Gastrocnemius medialis (tissue), 4 donors: ENCODE measurements around the gene ZNF514. TPM values are rescaled to one million over a fixed set of nuclear protein-coding genes. Genes with fewer than 3 reads are reported as not detected.

ENCODE experiments used
- ATAC-seq, 2 donors: fragments of 150-250 bp; one replicate each; pipeline ENCODE4 v1.9.1; 2016
- DNase-seq, 2 donors: peaks; one replicate each; pipeline ENCODE4 v3.0.0-alpha.2; 2019
- H3K27ac ChIP-seq, 4 donors: fragments of 200-600 bp; sonication (generic); 1 replicate in 1 of 4; 2 replicates in 3 of 4; pipeline ENCODE4 v1.5.1; 2016 to 2018; ENCODE audit warnings: mild to moderate bottlenecking in 2 of 4, moderate library complexity in 1 of 4
- H3K27me3 ChIP-seq, 3 donors: fragments of 200-600 bp; sonication (generic) in 2 of 3; 1 replicate in 1 of 3; 2 replicates in 2 of 3; pipeline versions ENCODE4 v1.5.1 to v1.6.0; 2016 to 2019; ENCODE audit warnings: mild to moderate bottlenecking in 1 of 3, moderate library complexity in 1 of 3
- H3K36me3 ChIP-seq, 2 donors: fragments of 200-600 bp; sonication (generic) in 1 of 2; one replicate each; pipeline ENCODE4 v1.5.1; 2017 to 2018
- H3K4me1 ChIP-seq, 2 donors: fragments of 200-600 bp; sonication (generic) in 1 of 2; one replicate each; pipeline ENCODE4 v1.5.1; 2016 to 2017; ENCODE audit warnings: mild to moderate bottlenecking in 2 of 2
- H3K4me3 ChIP-seq, 4 donors: fragments of 200-600 bp; sonication (generic) in 3 of 4; 1 replicate in 1 of 4; 2 replicates in 3 of 4; pipeline ENCODE4 v1.5.1; 2016 to 2019; ENCODE audit warnings: mild to moderate bottlenecking in 2 of 4
- H3K9me3 ChIP-seq, 3 donors: fragments of 200-600 bp; sonication (generic) in 2 of 3; 1 replicate in 1 of 3; 2 replicates in 2 of 3; pipeline ENCODE4 v1.5.1; 2016 to 2019
- POLR2A ChIP-seq, 2 donors: fragments of 450-650 bp; IDR thresholded peaks; one replicate each; pipeline ENCODE4 v1.6.1; 2017; ENCODE audit warnings: antibody characterized with exemption in 2 of 2, mild to moderate bottlenecking in 2 of 2, moderate library complexity in 2 of 2
- in situ Hi-C, 4 donors: fragments of 200-750 bp; cut with MboI; loops; one replicate each; pipeline versions ENCODE4 v1.15.0 to v1.8.0; 2017; ENCODE audit warnings: low sequenced_read_pairs in 4 of 4
- intact Hi-C: fragments of 100-400 bp; cut with DNase I; formaldehyde crosslinking; loops from one replicate; pipeline ENCODE4 v1.15.1; 2023; ENCODE audit warnings: low total_unique reads
- total RNA-seq, 4 donors: library from RNA; depleted of rRNA; stranded (reverse); fragments of >200 nt; gene quantifications; one replicate each; pipeline versions ENCODE4 v1.1.0 to v1.2.3, GENCODE V29; 2016
- TF ChIP-seq, protein P1 (sequence below), 5 experiments: fragments of 450-650 bp in 3 of 5; fragments of 200-600 bp in 2 of 5; sonication (generic) in 2 of 5; IDR thresholded peaks in 4 of 5; conservative IDR thresholded peaks in 1 of 5; 1 replicate in 4 of 5; 2 replicates in 1 of 5; pipeline ENCODE4 v1.5.1; 2016 to 2019; ENCODE audit warnings: antibody characterized with exemption in 5 of 5, mild to moderate bottlenecking in 3 of 5, moderate library complexity in 3 of 5

Gene ZNF514
- 10 to 100 TPM in 1 of 4 donors, 1 to 10 TPM in 3; 3.8 to 11.5 (median 5.9) TPM for total RNA-seq

GRCh38 chr2:95159690-95160449 lies at the start of gene ZNF514:
ZNF514 (minus strand) TSS chr2:95159848; CDS start chr2:95153253, 6,595 bp downstream.
- DNase-seq (peak; percentile 62 to 75), ATAC-seq (peak; percentile 84)
- H3K27me3 ChIP-seq: no peaks in the 10 kb centered on the region
- peak in 1 of 2 donors; percentile 36 for TF ChIP-seq POLR2A (IDR thresholded peaks at IDR 0.05)
- TF ChIP-seq, protein P1, sequence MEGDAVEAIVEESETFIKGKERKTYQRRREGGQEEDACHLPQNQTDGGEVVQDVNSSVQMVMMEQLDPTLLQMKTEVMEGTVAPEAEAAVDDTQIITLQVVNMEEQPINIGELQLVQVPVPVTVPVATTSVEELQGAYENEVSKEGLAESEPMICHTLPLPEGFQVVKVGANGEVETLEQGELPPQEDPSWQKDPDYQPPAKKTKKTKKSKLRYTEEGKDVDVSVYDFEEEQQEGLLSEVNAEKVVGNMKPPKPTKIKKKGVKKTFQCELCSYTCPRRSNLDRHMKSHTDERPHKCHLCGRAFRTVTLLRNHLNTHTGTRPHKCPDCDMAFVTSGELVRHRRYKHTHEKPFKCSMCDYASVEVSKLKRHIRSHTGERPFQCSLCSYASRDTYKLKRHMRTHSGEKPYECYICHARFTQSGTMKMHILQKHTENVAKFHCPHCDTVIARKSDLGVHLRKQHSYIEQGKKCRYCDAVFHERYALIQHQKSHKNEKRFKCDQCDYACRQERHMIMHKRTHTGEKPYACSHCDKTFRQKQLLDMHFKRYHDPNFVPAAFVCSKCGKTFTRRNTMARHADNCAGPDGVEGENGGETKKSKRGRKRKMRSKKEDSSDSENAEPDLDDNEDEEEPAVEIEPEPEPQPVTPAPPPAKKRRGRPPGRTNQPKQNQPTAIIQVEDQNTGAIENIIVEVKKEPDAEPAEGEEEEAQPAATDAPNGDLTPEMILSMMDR (IDR thresholded peaks at IDR 0.05 in 4 of 5, conservative IDR thresholded peaks at IDR 0.05 in 1 of 5): no peak
- peaks cover 0 to 32% of the 10 kb centered on the region in 2 donors for H3K36me3 ChIP-seq
- H3K27ac ChIP-seq: peak within 1 kb of the TSS; percentile 88 to 94 (median 90)
- H3K4me1 ChIP-seq: peaks cover 26 to 28% of the 10 kb centered on the region in 2 donors
- in situ Hi-C loops: no loop called here
- intact Hi-C loops: loop anchor here (2.0 to 10.0 kb wide), 2 partner anchors 37 to 1475 kb away; partner anchors contain the start of gene KANSL3
- H3K4me3 ChIP-seq: peak within 1 kb of the TSS; percentile 74 to 90 (median 86)
- H3K9me3 ChIP-seq: no peaks in the 10 kb centered on the region

DNA sequence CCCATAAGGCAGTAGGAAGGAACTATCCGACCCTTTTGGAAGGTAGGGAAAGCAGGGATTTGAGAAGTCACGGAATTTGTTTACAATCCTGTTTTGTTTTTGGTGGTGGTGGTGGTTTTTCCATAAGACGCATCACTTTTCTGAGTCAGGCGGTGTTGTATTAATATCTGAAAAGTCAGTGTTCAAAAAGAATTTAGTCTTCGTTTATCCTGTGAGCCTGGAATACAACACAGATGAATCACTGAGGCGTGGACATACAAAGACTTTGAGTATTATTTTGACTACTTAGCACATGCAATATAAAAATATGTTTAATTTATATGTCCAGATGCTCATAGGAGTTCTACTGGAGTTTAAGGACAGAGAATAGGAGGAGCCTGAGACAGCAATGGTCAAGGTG lies 48.5 kb upstream of the ZNF514 start:
- in situ Hi-C loops (loop anchor here in 1 of 4 donors (5.0 to 10.0 kb wide), 2 partner anchors 41 to 83 kb away; partner anchors contain the start of genes MRPS5 and ZNF2), intact Hi-C loops (no loop called here)
- ATAC-seq (no peak), DNase-seq (no peak)
- Histone ChIP-seq H3K27me3 (no peaks in the 10 kb centered on the region), H3K4me3 (peak overlapping the region; percentile 62 to 79 (median 70)), H3K9me3 (peaks cover 3 to 15% (median 4%) of the 10 kb centered on the region in 3 donors), H3K27ac (peak overlapping the region in 1 of 4 donors; percentile 85), H3K4me1 (peaks cover 14 to 16% of the 10 kb centered on the region in 2 donors), H3K36me3 (peaks cover 2 to 38% of the 10 kb centered on the region in 2 donors)
- TF ChIP-seq, protein P1 (IDR thresholded peaks at IDR 0.05 in 4 of 5, conservative IDR thresholded peaks at IDR 0.05 in 1 of 5): no peak
- no peak for TF ChIP-seq POLR2A (IDR thresholded peaks at IDR 0.05)

GRCh38 chr2:95207111-95207961 lies 47.7 kb upstream of the ZNF514 start, which contains the start of gene ZNF892:
ZNF892 (plus strand) TSS chr2:95207521; CDS start chr2:95207816, 295 bp downstream.
- no peaks in the 10 kb centered on the region for H3K27me3 ChIP-seq
- peaks cover 14 to 16% of the 10 kb centered on the region in 2 donors for H3K4me1 ChIP-seq
- peaks cover 0 to 13% (median 3%) of the 10 kb centered on the region in 3 donors for H3K9me3 ChIP-seq
- peak; percentile 96 to 97 for ATAC-seq
- DNase-seq: peak; percentile 88 to 90
- peak within 1 kb of the TSS; percentile 62 to 79 (median 70) for H3K4me3 ChIP-seq
- in situ Hi-C loops: loop anchor here in 1 of 4 donors (5.0 to 10.0 kb wide), 2 partner anchors 40 to 83 kb away; partner anchors contain the start of genes MRPS5 and ZNF2
- TF ChIP-seq POLR2A (IDR thresholded peaks at IDR 0.05): peak; percentile 35 to 45
- TF ChIP-seq, protein P1 (IDR thresholded peaks at IDR 0.05 in 4 of 5, conservative IDR thresholded peaks at IDR 0.05 in 1 of 5): peak; percentile 10 to 56 (median 38)
- H3K27ac ChIP-seq: peak within 1 kb of the TSS; percentile 81 to 88 (median 84)
- H3K36me3 ChIP-seq: peaks cover 2 to 30% of the 10 kb centered on the region in 2 donors
- intact Hi-C loops: loop anchor here (1.0 to 2.0 kb wide), 4 partner anchors 15 to 130 kb away; partner anchors contain the start of genes MRPS5 and ZNF2

- no peak for DNase-seq
- H3K27ac ChIP-seq: peak overlapping the region in 2 of 4 donors; percentile 81 to 84
- peaks cover 14 to 16% of the 10 kb centered on the region in 2 donors for H3K4me1 ChIP-seq
- no peaks in the 10 kb centered on the region for H3K27me3 ChIP-seq
- intact Hi-C loops: loop anchor here (2.0 kb wide), 1 partner anchor 13 kb away; no protein-coding TSS in a partner anchor
- in situ Hi-C loops: loop anchor here in 1 of 4 donors (5.0 to 10.0 kb wide), 2 partner anchors 39 to 81 kb away; partner anchors contain the start of genes MRPS5 and ZNF2
- peak overlapping the region; percentile 62 to 79 (median 70) for H3K4me3 ChIP-seq
- H3K9me3 ChIP-seq: peaks cover 0 to 2% (median 0%) of the 10 kb centered on the region in 3 donors
- ATAC-seq: no peak
- H3K36me3 ChIP-seq: peaks cover 0 to 19% of the 10 kb centered on the region in 2 donors
- TF ChIP-seq POLR2A (IDR thresholded peaks at IDR 0.05): no peak
- TF ChIP-seq, protein P1 (IDR thresholded peaks at IDR 0.05 in 4 of 5, conservative IDR thresholded peaks at IDR 0.05 in 1 of 5): no peak
These were observed 46.4 kb upstream of the ZNF514 start for GRCh38 chr2:95206096-95206495.
